Skin of body (tissue), 2 donors: ENCODE measurements around the gene TMEM259. TPM values are rescaled to one million over a fixed set of nuclear protein-coding genes. Genes with fewer than 3 reads are reported as not detected.

Experiments used
- DNase-seq: peaks from one replicate; lab custom pipeline; 2025; lab: John Stamatoyannopoulos, UW
- total RNA-seq: library from RNA; depleted of rRNA; stranded (reverse); fragments of >200 nt; gene quantifications from one replicate; pipeline ENCODE4 v1.2.3, GENCODE V29; 2014

Gene TMEM259
- total RNA-seq, 1 donor from 2014 or later, result 40.6 TPM

GRCh38 chr19:1004803-1005664 lies 15.9 kb downstream of the TMEM259 start:
- DNase-seq, result no peak

GRCh38 chr19:1004204-1004802 lies 16.6 kb downstream of the TMEM259 start:
- DNase-seq, result no peak

- DNase-seq, result no peak
Observed at GRCh38 chr19:1003283-1003682, 17.6 kb downstream of the TMEM259 start.

GRCh38 chr19:1002600-1002999 lies 18.3 kb downstream of the TMEM259 start:
- DNase-seq, result no peak

GRCh38 chr19:1001538-1002166 lies 19.3 kb downstream of the TMEM259 start:
- DNase-seq, result no peak

- DNase-seq, result no peak
Observed at GRCh38 chr19:1000591-1001537, 20.1 kb downstream of the TMEM259 start.

GRCh38 chr19:1000095-1000494 lies 20.8 kb downstream of the TMEM259 start, which contains the start of gene GRIN3B:
GRIN3B (plus strand) TSS chr19:1000419; CDS start chr19:1000438, 19 bp downstream.
- DNase-seq, result no peak

- no peak for DNase-seq
Observed at GRCh38 chr19:999379-999719, 21.6 kb downstream of the TMEM259 start.

GRCh38 chr19:998064-998463 lies 22.9 kb downstream of the TMEM259 start:
- no peak for DNase-seq

GRCh38 chr19:996051-996838 lies 24.7 kb downstream of the TMEM259 start:
- no peak for DNase-seq

GRCh38 chr19:995051-995827 lies 25.7 kb downstream of the TMEM259 start:
- no peak for DNase-seq

- no peak for DNase-seq
Observed at GRCh38 chr19:994516-994915, 26.4 kb downstream of the TMEM259 start.

- no peak for DNase-seq
Observed at GRCh38 chr19:993831-994393, 27.0 kb downstream of the TMEM259 start.

- DNase-seq, result no peak
Observed at GRCh38 chr19:993361-993830, 27.5 kb downstream of the TMEM259 start.

GRCh38 chr19:992670-993055 lies 28.3 kb downstream of the TMEM259 start:
- DNase-seq, result no peak

GRCh38 chr19:991932-992669 lies 28.8 kb downstream of the TMEM259 start:
- no peak for DNase-seq

- no peak for DNase-seq
Observed at GRCh38 chr19:991174-991931, 29.6 kb downstream of the TMEM259 start.

- DNase-seq, result no peak
Observed at GRCh38 chr19:990746-991145, 30.2 kb downstream of the TMEM259 start.
